Transverse colon (tissue), 4 donors: ENCODE measurements around the gene PBX4. TPM values are rescaled to one million over a fixed set of nuclear protein-coding genes. Genes with fewer than 3 reads are reported as not detected.

Experiments
- DNase-seq: peaks from one replicate; pipeline ENCODE4 v3.0.0-alpha.2; 2019
- H3K27ac ChIP-seq, 4 donors: fragments of 200-600 bp; sonication (generic); 2 replicates each; pipeline ENCODE4 v1.5.1; 2016 to 2018; ENCODE audit warnings: inconsistent platforms in 4 of 4
- H3K27me3 ChIP-seq: fragments of 200-600 bp; sonication (generic); 2 replicates; pipeline ENCODE4 v1.5.1; 2017; ENCODE audit warnings: inconsistent platforms
- H3K36me3 ChIP-seq, 4 donors: fragments of 200-600 bp; sonication (generic); 2 replicates each; pipeline ENCODE4 v1.5.1; 2017 to 2019; ENCODE audit warnings: inconsistent platforms in 4 of 4
- H3K4me1 ChIP-seq, 4 donors: fragments of 200-600 bp; sonication (generic); 2 replicates each; pipeline ENCODE4 v1.5.1; 2017 to 2020; ENCODE audit warnings: inconsistent platforms in 4 of 4
- H3K4me3 ChIP-seq, 4 donors: fragments of 200-600 bp; sonication (generic); 1 replicate in 1 of 4; 2 replicates in 3 of 4; pipeline versions ENCODE4 v1.5.1 to v1.6.1; 2017 to 2019; ENCODE audit warnings: inconsistent platforms in 4 of 4
- H3K9me3 ChIP-seq, 2 donors: fragments of 200-600 bp; sonication (generic); 2 replicates each; pipeline ENCODE4 v1.5.1; 2017 to 2019; ENCODE audit warnings: inconsistent platforms in 2 of 2
- EP300 ChIP-seq: sonication (generic); formaldehyde crosslinking; IDR thresholded peaks from one replicate; pipeline ENCODE4 v1.6.1; 2017; ENCODE audit warnings: antibody characterized with exemption, low read depth
- POLR2A ChIP-seq: fragments of 450-650 bp; IDR thresholded peaks from one replicate; pipeline ENCODE4 v1.6.1; 2016; ENCODE audit warnings: antibody characterized with exemption, mild to moderate bottlenecking, moderate library complexity
- POLR2AphosphoS5 ChIP-seq, 3 donors: sonication (generic); formaldehyde crosslinking; IDR thresholded peaks; one replicate each; pipeline ENCODE4 v1.6.1; 2016; ENCODE audit warnings: antibody characterized with exemption in 3 of 3
- WGBS, 2 donors: methylation state at CpG; one replicate each; pipeline ENCODE4 v1.1.5; 2018; ENCODE audit warnings: low coverage in 1 of 2; 5-methylcytosine and 5-hydroxymethylcytosine counted together
- in situ Hi-C, 4 donors: fragments of 200-750 bp; cut with MboI; loops; one replicate each; pipeline versions ENCODE4 v1.15.0 to v1.15.1; 2017; ENCODE audit warnings: low sequenced_read_pairs in 3 of 4, low pct_ligation_motif_present in 1 of 4, low pct_unique_long_range_greater_than_20kb in 1 of 4
- intact Hi-C: fragments of 100-400 bp; cut with DNase I; formaldehyde crosslinking; loops from one replicate; pipeline ENCODE4 v1.15.1; 2023; ENCODE audit warnings: low total_unique reads
- total RNA-seq, 4 donors: library from RNA; depleted of rRNA; stranded (reverse); fragments of >200 nt; gene quantifications; one replicate each; pipeline ENCODE4 v1.1.0, GENCODE V29; 2016
- TF ChIP-seq, protein P1 (sequence below), 5 experiments: fragments of 200-600 bp in 3 of 5; fragments of 450-650 bp in 2 of 5; sonication (generic) in 3 of 5; IDR thresholded peaks; 1 replicate in 2 of 5; 2 replicates in 3 of 5; pipeline ENCODE4 v1.5.1; 2016 to 2017; ENCODE audit warnings: antibody characterized with exemption in 5 of 5, inconsistent platforms in 3 of 5, mild to moderate bottlenecking in 2 of 5, moderate library complexity in 1 of 5

Gene PBX4
- total RNA-seq, 4 donors from 2014 or later, result 1.9 to 11.9 (median 5.1) TPM

GRCh38 chr19:19524053-19524452 lies 94.4 kb downstream of the PBX4 start:
- Histone ChIP-seq H3K27me3 (no peaks in the 10 kb centered on the region), H3K4me1 (peaks cover 0 to 5% (median 0%) of the 10 kb centered on the region in 4 donors), H3K9me3 (no peaks in the 10 kb centered on the region), H3K4me3 (no peak overlapping the region), H3K27ac (no peak overlapping the region), H3K36me3 (peaks cover 0 to 8% (median 0%) of the 10 kb centered on the region in 4 donors)
- WGBS, 2 donors, result 79 to 80% methylated on average over 1 to 7 of the region's 7 CpGs
- in situ Hi-C loops (loop anchor here in 1 of 4 donors (10.0 kb wide), 1 partner anchor 441 kb away; no protein-coding TSS in a partner anchor), intact Hi-C loops (no loop called here)
- TF ChIP-seq, protein P1, sequence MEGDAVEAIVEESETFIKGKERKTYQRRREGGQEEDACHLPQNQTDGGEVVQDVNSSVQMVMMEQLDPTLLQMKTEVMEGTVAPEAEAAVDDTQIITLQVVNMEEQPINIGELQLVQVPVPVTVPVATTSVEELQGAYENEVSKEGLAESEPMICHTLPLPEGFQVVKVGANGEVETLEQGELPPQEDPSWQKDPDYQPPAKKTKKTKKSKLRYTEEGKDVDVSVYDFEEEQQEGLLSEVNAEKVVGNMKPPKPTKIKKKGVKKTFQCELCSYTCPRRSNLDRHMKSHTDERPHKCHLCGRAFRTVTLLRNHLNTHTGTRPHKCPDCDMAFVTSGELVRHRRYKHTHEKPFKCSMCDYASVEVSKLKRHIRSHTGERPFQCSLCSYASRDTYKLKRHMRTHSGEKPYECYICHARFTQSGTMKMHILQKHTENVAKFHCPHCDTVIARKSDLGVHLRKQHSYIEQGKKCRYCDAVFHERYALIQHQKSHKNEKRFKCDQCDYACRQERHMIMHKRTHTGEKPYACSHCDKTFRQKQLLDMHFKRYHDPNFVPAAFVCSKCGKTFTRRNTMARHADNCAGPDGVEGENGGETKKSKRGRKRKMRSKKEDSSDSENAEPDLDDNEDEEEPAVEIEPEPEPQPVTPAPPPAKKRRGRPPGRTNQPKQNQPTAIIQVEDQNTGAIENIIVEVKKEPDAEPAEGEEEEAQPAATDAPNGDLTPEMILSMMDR (IDR thresholded peaks at IDR 0.05), result no peak
- no peak for TF ChIP-seq POLR2A
- TF ChIP-seq POLR2AphosphoS5 (IDR thresholded peaks at IDR 0.05), result no peak
- no peak for TF ChIP-seq EP300
- DNase-seq, result no peak

GRCh38 chr19:19523177-19523576 lies 95.3 kb downstream of the PBX4 start:
- no peak overlapping the region for H3K27ac ChIP-seq
- no peaks in the 10 kb centered on the region for H3K27me3 ChIP-seq
- in situ Hi-C loops (loop anchor here in 1 of 4 donors (10.0 kb wide), 1 partner anchor 442 kb away; no protein-coding TSS in a partner anchor), intact Hi-C loops (no loop called here)
- TF ChIP-seq POLR2A (no peak), EP300 (no peak), POLR2AphosphoS5 (IDR thresholded peaks at IDR 0.05) (no peak)
- TF ChIP-seq, protein P1 (IDR thresholded peaks at IDR 0.05), result no peak
- DNase-seq, result no peak
- H3K4me3 ChIP-seq, result no peak overlapping the region
- H3K9me3 ChIP-seq, result no peaks in the 10 kb centered on the region
- H3K4me1 ChIP-seq, result peaks cover 0 to 6% (median 0%) of the 10 kb centered on the region in 4 donors
- H3K36me3 ChIP-seq, result peaks cover 0 to 8% (median 0%) of the 10 kb centered on the region in 4 donors
- 84 to 91% methylated on average over 3 of the region's 3 CpGs for WGBS, 2 donors

- Histone ChIP-seq H3K4me1 (peaks cover 6 to 23% (median 12%) of the 10 kb centered on the region in 4 donors), H3K36me3 (no peaks in the 10 kb centered on the region), H3K27me3 (no peaks in the 10 kb centered on the region), H3K27ac (no peak overlapping the region), H3K4me3 (no peak overlapping the region), H3K9me3 (no peaks in the 10 kb centered on the region)
- DNase-seq, result no peak
- TF ChIP-seq EP300 (no peak), POLR2AphosphoS5 (IDR thresholded peaks at IDR 0.05) (no peak), POLR2A (no peak)
- TF ChIP-seq, protein P1 (IDR thresholded peaks at IDR 0.05), result no peak
- 40 to 81% methylated on average over 3 to 6 of the region's 6 CpGs for WGBS, 2 donors
- in situ Hi-C loops, result loop anchor here in 1 of 4 donors (10.0 kb wide), 1 partner anchor 444 kb away; no protein-coding TSS in a partner anchor
- intact Hi-C loops, result no loop called here
Measured at GRCh38 chr19:19520989-19521388, 97.5 kb downstream of the PBX4 start.

DNA sequence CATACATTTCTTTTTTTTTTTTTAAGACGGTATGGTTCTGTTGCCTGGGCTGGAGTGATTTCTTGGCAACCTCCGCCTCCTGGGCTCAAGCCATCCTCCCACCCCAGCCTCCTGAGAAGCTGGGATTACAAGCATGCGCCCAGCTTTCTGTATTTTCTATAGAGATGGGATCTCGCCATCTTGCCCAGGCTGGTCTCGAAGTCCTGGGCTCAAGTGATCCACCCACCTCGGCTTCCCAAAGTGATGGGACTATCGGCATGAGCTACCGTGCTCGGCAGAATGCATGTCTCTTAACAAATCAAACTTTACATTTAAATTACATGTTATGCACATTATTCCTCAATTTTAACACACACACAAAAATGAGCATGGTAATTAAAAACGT lies 101.3 kb downstream of the PBX4 start:
- in situ Hi-C loops, result no loop called here
- H3K27me3 ChIP-seq, result no peaks in the 10 kb centered on the region
- H3K9me3 ChIP-seq, result no peaks in the 10 kb centered on the region
- no peak overlapping the region for H3K27ac ChIP-seq
- TF ChIP-seq EP300 (no peak), POLR2AphosphoS5 (IDR thresholded peaks at IDR 0.05) (no peak), POLR2A (no peak)
- TF ChIP-seq, protein P1 (IDR thresholded peaks at IDR 0.05), result no peak
- intact Hi-C loops, result no loop called here
- peaks cover 6 to 32% (median 19%) of the 10 kb centered on the region in 4 donors for H3K4me1 ChIP-seq
- no peaks in the 10 kb centered on the region for H3K36me3 ChIP-seq
- WGBS, 2 donors, result 63 to 80% methylated on average over 3 to 10 of the region's 10 CpGs
- H3K4me3 ChIP-seq, result peak overlapping the region in 3 of 4 donors; percentile 71 to 83 (median 76)
- DNase-seq, result no peak
